ENCODE data around the gene CCDC201. TPM values are rescaled to one million over a fixed set of nuclear protein-coding genes. Genes with fewer than 3 reads are reported as not detected.
"Not testable (repeated sequence)": the region's sequence is repeated elsewhere in the genome, so short reads cannot be mapped to it uniquely, and the experiment has no call there.

Gene CCDC201
- total RNA-seq, 4 donors from 2014 or later, result not detected

DNA sequence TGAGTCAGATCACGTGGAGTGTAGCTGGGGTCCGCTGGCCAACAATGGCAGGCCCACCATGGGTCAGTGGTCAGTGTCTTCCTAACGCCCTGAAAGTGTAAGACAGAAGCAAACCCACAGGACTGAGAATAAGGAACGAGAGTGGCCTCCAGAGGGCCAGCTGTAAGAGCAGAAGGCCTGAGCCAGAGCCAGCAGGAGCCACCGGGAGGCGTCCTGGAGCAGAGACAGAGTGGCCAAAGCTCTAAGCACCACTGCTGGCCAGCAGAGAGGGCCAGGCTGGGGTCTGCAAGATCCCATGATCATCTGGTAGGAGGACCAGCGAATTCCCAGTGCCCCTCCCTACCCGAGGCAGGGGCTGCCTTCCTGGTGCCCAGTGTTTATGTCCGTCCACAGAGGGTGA, 9.2 kb downstream of the CCDC201 start:
- TF ChIP-seq, protein P1, sequence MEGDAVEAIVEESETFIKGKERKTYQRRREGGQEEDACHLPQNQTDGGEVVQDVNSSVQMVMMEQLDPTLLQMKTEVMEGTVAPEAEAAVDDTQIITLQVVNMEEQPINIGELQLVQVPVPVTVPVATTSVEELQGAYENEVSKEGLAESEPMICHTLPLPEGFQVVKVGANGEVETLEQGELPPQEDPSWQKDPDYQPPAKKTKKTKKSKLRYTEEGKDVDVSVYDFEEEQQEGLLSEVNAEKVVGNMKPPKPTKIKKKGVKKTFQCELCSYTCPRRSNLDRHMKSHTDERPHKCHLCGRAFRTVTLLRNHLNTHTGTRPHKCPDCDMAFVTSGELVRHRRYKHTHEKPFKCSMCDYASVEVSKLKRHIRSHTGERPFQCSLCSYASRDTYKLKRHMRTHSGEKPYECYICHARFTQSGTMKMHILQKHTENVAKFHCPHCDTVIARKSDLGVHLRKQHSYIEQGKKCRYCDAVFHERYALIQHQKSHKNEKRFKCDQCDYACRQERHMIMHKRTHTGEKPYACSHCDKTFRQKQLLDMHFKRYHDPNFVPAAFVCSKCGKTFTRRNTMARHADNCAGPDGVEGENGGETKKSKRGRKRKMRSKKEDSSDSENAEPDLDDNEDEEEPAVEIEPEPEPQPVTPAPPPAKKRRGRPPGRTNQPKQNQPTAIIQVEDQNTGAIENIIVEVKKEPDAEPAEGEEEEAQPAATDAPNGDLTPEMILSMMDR (IDR thresholded peaks at IDR 0.05), result no peak
- ATAC-seq (ENCODE audit: low FRiP score) (no peak), DNase-seq (ENCODE audit: low spot score) (no peak)

DNA sequence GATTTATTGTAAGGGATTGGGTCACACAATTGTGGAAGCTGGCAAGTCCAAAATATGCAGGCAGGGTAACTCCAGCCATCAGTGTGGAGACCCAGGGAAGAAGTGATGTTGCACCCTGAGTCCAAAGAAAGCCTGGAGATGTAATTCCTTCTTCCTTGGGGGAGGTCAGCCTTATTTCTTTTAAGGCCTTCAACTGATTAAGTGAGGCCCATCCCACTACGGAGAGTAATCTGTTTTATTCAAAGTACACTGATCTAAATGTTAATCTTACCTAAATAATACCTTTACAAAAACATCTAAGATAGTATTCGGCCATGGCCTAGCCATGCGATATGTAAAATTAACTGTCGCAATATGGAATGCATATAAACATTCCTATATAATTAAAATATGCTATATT, 16.0 kb downstream of the CCDC201 start:
- DNase-seq (ENCODE audit: low spot score); ATAC-seq (ENCODE audit: low FRiP score): not testable (repeated sequence)

DNA sequence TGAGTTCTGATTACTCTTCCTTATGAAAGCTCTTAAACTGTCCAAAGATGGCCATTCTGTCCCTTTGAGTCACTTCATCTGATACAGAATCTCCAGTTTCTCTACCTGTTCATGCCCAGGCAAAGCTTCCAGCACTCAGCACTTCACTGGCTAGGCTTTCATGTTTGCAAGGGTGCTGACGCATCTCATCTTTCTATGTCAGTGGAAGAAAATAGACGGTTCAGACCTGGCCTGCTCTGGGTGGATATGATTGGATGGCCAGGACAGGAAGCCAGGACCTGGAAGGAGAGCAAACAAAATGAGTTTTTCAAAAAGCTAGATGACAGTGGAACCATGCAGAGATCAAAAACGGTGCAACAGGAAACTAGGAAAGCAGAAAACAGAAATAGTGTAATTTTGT, 17.2 kb downstream of the CCDC201 start:
- ATAC-seq (ENCODE audit: low FRiP score), result not testable (repeated sequence)

DNA sequence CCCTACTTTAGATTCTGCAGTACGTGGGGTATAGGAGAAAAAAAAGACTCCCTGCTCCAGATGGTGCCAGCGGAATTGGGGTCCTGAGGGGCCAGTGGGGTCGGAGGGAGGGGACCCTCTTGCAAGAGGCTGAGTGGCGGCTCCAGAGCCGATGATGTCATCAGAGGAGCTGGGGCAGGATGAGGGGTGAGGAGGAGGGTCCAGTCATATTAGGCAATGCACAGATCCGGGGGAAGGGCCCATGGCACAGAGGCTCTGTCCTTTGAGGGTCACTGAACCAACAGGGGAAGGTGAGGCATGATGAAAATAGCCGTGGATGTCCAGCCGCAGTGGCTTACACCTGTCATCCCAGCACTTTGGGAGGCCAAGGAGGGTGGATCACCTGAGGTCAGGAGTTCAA, 19.4 kb downstream of the CCDC201 start:
- not testable (repeated sequence) for ATAC-seq (ENCODE audit: low FRiP score); DNase-seq (ENCODE audit: low spot score)

More for the DNA sequence above, 17.2 kb downstream of the CCDC201 start:
- not testable (repeated sequence) for DNase-seq (ENCODE audit: low spot score)

DNA sequence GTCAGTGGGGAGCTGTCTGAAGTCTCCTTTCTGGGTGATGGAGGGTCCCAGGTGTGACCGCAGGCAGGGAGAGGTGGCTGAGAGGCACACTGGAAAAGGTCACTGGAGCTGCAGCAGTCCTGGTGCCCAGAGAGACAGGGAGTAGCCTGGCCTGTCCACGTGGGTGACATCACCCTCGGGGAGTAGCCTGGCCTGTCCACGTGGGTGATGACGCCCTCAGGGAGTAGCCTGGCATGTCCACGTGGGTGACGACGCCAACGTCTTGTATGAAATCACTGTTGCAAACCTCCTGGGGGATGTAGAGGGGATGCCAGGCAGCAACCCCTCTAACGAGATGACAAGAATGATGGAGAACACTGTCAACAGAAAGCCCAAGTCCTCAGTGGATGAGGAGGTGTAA, 19.9 kb downstream of the CCDC201 start:
- not testable (repeated sequence) for ATAC-seq (ENCODE audit: low FRiP score); DNase-seq (ENCODE audit: low spot score)

DNA sequence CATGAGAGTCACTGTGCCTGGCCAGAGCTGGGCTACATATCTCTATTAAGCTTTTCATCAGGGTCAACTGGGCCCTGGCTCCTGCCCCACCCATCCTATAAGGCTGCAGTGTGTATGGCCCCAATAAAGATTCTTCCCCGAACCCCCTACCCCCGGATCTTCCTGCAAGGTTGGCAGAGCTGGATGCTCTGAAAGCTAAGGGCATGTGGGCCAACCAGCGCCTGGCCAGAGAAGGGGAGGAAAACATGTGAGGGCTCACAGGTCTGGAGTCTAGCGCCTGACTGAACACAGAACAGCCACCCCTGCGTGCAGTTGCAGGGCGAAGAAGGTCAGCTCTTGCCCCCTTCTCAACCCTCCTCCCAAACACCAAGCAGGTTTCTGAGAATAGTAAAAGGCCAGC, 24.1 kb downstream of the CCDC201 start:
- not testable (repeated sequence) for ATAC-seq (ENCODE audit: low FRiP score); DNase-seq (ENCODE audit: low spot score)

DNA sequence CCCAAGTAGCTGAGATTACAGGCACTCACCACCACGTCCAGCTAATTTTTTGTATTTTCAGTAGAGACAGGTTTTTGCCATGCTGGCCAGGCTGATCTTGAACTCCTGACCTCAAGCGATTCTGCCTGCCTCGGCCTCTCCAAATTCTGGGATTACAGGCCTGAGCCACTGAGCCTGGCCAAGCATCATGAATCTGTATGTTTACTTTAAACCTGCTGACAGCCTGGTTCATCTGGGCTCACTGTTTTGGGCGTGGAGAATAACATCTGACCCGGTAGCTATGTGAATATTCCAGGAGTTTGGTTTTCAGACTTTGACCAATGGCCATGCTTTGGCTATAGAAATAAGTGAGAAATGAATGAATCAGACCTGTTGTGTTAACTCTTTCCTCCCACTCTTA, 26.3 kb downstream of the CCDC201 start:
- not testable (repeated sequence) for ATAC-seq (ENCODE audit: low FRiP score); DNase-seq (ENCODE audit: low spot score)

DNA sequence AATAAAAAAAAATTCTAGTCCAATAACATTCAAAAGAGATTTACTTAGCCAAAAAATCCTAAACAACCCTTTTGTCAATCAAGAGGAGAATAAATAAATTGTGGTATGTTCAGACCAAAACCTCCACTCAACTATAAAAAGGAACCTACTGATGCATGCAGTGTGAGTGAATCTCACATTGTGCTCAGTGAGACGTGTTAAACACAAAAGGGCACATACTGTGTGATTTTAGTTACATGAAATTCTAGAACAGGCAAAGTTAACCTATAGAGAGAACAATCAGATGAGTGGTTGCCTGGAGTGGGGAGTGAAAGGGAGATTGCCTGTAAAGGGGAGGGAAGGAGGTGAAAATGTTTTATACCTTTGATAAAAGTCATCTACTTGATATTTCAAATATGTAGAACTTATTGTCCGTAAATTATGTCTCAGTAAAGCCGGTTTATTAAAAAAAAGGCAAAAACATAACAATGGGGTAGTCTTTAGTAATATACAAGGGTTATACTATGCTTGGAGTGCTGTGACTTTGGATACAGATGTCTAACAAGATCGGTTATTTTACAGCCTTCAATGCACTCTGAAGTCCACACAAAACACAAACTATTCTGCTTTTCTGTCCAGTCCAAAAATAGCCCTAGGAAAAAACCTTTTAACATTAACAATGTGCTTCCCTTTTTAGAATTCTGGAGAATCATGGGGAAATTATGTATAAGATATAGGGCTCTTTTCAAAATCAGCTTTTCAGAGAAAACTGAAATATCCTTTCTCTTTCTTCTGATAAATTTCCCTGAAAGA, 30.8 kb downstream of the CCDC201 start:
- not testable (repeated sequence) for ATAC-seq (ENCODE audit: low FRiP score); DNase-seq (ENCODE audit: low spot score)

DNA sequence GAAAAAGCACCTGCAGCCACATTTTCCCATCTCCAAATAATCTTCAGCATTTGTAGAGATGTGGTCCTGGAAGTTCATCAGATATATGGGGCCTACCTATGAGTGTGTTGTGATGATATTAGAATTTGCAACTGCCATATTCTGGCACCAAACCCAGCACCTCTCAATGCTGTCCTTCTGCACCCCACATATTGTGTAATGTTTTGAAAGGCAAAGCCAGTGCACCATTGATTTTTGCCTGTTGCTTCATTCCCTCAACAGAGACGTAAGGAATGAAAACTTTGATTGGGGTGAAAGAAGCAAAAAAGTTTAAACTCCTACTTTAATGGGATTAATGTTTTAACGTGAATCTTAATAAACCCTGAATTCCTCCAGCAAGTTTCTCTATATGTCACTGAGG, 34.0 kb downstream of the CCDC201 start:
- not testable (repeated sequence) for ATAC-seq (ENCODE audit: low FRiP score); DNase-seq (ENCODE audit: low spot score)

DNA sequence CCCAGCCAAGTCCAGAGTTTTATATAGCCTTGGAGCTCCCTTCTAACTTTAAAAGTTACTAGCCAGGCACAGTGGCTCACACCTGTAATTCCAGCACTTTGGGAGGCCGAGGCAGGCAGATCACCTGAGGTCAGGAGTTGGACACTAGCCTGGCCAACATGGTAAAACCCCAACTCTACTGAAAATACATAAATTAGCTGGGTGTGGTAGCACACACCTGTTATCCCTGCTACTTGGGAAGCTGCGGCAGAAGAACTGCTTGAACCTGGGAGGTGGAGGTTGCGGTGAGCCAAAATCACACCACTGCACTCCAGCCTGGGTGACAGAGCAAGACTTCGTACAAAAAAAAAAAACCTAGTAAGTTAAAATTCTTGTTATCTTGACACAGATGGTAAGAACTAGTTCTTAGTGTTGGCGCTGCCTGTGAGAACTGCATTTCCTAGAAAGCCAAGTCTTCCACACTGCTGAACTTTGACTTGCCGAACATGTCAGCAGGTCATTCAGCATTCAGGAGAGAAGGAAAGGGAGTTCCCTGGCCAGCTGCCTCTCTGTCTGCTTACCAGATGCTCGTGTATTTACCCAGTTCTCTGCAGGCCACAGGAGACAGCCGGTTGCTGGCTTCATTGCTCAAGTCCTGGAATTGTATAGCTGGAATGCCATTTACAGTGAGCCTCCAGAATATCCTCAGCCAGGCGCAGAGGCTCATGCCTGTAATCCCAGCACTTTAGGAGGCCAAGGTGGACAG, 40.3 kb downstream of the CCDC201 start:
- DNase-seq (ENCODE audit: low spot score); ATAC-seq (ENCODE audit: low FRiP score): not testable (repeated sequence)

DNA sequence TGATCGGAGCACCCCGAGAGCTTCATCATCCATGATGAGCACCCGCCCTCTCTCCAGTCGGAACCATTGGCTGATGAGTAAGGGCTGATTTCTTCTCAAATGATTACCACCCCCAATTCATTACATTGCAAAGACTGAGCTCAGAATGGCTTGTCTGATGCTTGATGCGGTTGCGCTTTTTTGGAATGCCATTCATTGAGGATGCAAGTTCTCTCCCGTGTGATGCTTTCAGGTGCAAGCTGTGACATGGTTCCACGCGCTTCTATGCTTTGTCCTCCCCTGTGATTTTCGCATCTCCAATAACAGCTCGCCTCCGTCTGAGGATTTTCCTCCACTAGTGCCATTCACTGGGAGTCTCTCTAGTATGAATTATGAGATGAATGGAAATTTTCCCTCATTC, 43.0 kb downstream of the CCDC201 start:
- ATAC-seq (ENCODE audit: low FRiP score); DNase-seq (ENCODE audit: low spot score): not testable (repeated sequence)

DNA sequence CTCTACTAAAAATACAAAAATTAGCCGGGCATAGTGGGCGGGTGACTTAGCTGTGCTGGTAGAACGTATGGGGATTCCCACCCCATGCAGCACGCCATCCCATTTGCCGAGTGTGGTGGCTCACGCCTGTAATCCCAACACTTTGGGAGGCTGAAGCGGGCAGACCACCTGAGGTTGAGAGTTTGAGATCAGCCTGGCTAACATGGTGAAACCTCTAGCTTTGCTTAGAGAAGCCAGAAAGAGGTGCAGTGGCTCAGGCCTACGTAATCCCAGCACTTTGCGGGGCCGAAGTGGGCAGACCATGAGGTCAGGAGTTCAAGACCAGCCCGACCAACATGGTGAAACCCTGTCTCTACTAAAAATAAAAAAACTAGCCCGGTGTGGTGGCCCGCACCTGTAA, 45.2 kb downstream of the CCDC201 start:
- ATAC-seq (ENCODE audit: low FRiP score); DNase-seq (ENCODE audit: low spot score): not testable (repeated sequence)

DNA sequence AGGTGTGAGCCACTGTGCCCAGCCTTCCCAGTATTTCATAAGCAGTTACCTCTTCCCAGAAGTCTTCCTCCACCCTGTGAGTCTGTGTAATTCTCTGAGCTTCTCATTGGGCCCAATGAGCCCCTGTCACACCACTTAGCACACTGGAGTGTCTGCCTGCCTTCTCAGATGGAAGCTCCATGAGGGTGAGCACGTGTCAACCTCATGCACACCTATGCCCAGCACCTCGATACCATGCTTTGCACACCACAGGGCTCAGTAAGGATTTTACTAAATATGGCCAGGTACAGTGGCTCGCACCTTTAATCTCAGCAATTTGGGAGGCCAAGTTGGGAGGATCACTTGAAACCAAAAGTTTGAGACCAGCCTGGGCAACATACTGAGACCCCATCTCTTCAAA, 46.3 kb downstream of the CCDC201 start:
- DNase-seq (ENCODE audit: low spot score), result not testable (repeated sequence)

DNA sequence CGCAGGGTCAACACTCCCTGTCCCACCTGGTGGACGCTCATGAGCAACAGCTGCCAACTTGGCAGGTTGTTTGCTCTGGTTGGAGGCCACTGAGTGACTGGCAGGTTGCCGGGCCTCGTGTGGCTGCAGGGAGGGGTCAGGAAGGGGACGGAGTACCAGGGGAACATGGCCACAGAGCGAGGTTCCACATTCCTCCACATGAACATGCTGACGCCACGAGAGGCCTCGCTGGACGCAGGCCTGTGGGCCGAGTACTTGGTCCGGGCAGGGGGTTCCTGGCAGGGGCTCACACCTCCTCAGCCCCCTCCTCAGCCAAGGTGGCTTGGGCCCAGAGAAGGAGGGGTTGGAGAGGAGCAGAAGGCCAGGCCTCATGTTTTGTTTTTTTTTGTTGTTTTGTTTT, 54.1 kb downstream of the CCDC201 start:
- not testable (repeated sequence) for ATAC-seq (ENCODE audit: low FRiP score)

More for the DNA sequence above, 46.3 kb downstream of the CCDC201 start:
- ATAC-seq (ENCODE audit: low FRiP score), result not testable (repeated sequence)

DNA sequence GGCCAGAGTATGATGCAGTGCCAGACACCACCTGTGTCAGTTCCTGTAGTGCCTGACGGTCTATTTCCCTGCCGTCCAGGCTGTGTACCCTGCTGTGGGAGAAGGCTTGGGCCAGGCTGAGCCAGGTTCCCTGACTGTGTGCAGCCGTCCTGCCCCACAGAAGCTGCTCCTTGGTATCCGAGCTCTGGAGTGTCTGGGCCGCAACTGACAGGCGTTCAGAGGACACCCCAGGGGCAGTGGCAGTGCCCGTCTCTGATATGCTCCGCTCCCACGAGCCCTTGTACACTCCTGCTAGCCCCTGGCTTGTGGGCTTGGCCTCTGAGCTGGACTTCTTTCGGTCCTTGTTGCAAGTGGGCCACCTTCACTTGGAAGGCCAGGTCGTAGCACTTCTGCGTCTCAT, 55.0 kb downstream of the CCDC201 start:
- DNase-seq (ENCODE audit: low spot score); ATAC-seq (ENCODE audit: low FRiP score): not testable (repeated sequence)

More for the DNA sequence above, 54.1 kb downstream of the CCDC201 start:
- DNase-seq (ENCODE audit: low spot score), result not testable (repeated sequence)

DNA sequence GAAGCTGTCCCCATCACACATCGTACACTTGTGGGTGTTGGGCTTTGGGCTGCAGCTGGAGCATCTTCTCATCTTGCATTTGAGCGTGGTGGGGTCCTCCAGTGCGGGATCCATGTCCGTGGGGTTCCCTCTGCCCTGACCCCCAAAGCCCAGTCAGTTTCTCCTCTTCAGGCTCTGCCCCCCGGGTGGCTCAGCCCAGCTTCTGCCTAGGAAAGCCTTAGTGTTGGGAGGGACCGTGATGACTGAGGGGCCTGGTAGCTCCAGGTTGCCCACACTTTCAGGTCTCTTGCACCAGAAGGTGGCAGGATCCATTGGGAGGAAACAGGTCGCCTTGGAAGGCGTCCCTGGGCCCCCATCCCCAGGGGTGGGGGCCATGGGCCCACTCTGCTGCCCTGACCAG, 55.9 kb downstream of the CCDC201 start:
- DNase-seq (ENCODE audit: low spot score); ATAC-seq (ENCODE audit: low FRiP score): not testable (repeated sequence)

DNA sequence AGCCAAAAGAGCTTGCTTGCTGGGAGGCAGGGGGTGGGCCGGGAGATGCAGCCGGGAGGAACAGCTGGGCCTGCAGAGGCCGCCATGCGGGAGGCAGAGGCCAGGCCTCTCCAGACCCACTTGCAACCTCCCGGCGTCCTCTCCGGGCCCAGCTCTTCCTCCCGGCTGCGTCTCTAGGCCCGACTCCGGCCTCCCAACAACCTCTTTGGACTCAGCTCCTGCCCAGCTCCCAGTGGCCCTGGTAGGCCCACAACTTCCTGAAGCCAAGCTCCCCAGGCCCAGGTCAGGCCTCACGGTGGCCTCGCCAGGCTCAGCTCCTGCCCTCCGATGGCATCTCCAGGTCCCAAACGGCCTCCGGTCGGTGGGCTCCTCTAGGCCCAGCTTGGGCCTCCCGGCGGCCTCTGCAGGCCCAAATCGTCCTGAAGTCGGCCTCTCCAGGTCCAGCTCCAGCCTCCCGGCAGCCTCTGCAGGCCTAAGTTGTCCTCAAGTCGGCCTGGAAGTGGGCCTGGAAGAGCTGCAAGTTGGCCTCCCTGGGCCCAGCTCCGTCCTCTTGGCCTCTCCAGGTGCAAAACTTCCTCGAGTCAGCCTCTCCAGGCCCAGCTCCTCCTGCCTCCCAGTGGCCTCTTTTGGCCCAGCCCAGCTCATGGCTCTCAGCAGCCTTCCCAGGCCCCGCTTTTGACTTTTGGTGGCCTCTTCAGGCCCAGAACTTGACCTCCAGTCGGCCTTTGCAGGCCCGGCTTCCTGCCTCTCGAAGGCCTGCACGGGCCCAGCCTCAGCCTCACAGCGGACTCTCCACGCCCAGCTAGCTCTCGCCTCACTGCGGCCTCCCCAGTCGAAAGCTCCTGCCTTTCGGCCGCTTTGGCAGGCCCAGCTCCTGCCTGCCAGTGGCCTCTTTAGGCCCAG, 58.4 kb downstream of the CCDC201 start:
- DNase-seq (ENCODE audit: low spot score); ATAC-seq (ENCODE audit: low FRiP score): not testable (repeated sequence)

DNA sequence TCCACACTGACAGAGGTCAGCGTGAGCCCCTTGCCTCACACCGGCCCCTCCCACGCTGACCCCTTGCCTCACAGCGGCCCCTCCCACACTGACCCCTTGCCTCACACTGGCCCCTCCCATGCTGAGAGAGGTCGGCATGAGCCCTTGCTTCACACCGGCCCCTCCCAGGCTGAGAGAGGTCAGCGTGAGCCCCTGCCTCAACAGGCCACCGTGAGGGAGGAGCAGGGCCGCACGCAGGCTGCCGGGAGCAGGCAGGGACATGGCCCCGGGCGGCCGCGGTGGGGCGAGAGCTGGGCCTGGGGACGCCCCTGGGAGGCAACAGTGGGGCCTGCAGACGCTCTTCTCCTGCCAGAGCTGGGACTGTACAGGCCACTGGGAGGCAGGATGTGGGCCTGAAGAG, 59.1 kb downstream of the CCDC201 start:
- ATAC-seq (ENCODE audit: low FRiP score); DNase-seq (ENCODE audit: low spot score): not testable (repeated sequence)
